Kidney glomerular epithelial cell (primary cell): ENCODE results near the gene KANSL1.
"Not testable (repeated sequence)": the region's sequence is repeated elsewhere in the genome, so short reads cannot be mapped to it uniquely, and the experiment has no call there.

Experiments
- DNase-seq: peaks from one replicate; lab custom pipeline; 2025; lab: John Stamatoyannopoulos, UW

KANSL1 gene

DNA sequence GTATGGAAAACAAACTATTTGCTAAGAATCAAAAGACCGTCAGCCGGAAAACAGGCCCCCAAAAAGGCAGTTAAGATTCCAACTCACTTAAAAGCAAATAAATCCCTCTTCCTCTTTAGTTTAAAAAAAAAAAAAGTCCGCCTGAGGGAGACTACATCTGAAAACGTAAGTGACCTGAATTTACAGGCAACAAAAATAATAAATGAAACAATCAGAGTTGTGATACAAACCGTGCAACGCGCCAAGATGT, 1.1 kb downstream of the KANSL1 start:
- no peak for DNase-seq

DNA sequence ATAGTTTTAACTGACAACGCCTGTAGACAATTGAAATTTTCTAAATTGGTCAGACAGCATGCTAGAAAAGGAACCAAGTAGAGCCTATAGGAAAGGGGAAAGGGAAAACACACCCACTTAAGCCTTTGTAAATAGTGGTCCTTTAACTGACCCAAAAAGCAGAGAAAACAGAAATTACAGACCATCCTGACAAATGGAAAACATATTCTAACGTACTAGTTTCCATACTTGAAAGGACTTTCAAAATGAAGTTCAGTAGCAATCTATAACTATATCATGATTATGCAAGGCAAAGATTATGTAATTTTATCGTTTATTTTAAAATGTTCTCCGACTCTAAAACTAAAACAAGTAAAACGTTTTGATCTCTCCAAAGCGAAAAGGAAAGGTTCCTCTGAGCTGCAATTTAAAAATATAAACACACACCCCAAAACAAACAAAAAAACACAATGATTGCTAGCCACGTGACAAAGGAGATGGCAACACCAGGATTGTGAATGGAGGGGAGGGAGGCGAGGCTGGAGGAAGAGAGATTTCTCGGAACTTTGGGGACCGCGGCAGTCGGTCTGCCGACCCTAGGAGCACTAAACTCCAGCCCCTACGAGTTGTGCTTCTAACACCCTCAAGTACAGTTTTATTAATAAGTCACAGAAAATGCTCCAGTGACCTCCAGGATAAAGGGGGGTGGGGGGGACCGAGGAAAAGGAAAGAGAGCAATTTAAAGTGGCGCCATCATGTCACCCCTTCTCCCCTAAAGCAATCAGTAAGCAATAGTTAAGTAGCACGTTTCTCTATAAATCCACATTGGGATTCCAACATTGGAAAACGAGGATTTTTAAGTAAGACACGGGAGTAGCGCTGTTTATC, 1.7 kb downstream of the KANSL1 start:
- DNase-seq, result peak; percentile 59

DNA sequence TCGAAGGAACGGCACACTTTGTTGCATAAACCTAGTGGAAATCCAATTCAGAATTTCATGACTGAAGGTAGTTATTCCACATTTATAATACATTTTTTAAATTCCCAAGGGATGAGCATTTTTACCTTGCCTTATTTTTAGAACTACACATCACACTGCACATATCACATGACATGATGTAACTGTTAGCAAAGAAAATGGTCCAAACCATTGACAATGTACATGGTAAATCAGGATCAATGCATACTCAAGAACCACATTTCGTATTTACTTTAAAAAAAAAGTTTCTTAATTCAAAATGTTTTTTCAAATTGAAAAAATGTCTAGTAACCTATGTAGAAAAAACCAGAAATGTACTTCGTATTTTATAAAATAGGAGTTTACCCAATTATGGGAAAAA, 2.5 kb downstream of the KANSL1 start:
- DNase-seq, result peak; percentile 34

DNA sequence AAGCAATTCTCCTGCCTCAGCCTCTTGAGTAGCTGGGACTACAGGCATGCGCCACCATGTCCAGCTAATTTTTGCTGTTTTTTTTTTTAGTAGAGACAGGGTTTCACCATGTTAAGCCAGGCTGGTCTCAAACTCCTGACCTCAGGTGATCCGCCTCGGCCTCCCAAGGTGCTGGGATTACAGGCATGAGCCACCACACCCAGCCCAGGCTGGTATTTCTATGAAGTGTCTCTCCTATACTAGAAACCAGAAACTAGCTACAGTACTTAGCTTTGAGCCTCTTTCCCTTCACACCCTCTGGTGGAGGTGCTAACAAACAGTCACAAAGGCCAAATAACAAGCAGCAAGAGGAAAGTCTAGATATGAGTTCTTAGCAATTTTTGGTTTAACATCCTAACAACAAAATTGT, 6.4 kb downstream of the KANSL1 start:
- DNase-seq, result peak; percentile 51

DNA sequence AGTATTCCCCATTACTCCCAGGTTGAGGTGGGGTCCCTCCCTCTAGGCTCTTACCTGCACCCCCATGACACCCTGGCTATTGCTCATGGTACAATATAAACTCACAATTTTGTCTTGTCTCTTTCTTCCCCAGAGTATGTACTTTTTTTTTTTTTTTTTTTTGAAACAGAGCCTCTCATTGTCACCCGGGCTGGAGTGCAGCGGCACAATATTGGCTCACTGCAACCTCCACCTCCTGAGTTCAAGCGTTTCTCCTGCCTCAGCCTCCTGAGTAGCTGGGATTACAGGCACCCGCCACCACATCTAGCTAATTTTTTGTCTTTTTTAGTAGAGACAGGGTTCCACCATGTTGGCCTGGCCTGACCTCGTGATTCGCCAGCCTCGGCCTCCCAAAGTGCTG, 8.5 kb downstream of the KANSL1 start:
- no peak for DNase-seq

DNA sequence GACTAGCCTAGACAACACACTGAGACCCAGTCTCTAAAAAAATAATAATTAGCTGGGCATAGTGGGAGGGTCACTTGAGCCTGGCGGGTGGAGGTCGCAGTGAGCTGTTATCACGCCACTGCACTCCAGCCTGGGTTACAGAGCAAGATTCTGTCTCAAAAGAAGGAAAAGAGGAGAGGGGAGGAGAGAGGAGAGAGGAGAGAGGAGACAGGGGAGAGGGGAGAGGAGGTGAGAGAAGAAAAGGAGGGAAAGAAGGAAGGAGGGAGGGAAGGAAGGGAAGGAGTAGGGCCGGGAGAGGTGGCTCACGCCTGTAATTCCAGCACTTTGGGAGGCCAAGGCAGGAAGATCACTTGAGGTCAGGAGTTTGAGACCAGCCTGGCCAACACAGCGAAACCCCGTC, 9.8 kb downstream of the KANSL1 start:
- DNase-seq, result not testable (repeated sequence)

DNA sequence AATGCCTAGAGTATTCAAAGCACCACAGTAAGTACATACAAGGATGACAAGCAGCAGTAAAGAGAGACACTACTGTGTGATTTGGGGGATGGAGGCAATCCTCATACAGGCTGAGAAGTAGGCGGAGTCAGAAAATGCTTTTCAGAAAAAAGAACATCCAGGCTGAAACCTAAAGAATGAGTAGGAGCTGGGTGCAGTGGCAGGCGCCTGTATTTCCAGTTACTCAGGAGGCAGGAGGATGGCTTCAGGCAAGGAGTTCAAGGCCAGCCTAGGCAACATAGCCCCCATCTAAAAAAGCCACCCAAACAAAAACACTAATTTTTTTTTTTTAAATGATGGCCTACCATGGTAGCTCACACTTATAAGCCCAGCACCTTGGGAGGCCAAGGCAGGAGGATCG, 10.3 kb downstream of the KANSL1 start:
- no peak for DNase-seq

DNA sequence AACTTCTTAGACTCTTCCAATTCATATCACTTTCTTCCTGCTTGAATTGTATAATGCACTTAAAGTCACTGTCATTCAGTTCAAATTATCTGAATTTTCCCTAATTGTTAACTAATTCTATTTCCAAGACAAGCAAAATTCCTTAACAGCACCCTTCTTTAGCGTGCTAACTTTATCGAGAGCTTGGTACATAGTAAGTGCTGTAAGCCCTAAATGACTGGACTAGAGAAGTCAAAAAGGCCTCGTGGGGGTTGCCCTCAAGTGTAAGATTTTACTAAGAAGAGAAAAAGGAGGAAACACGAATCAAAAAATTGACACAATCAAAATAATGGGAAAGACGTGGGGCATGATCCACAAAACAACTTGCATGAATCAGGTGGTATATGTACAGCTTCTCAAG, 11.3 kb downstream of the KANSL1 start:
- no peak for DNase-seq

DNA sequence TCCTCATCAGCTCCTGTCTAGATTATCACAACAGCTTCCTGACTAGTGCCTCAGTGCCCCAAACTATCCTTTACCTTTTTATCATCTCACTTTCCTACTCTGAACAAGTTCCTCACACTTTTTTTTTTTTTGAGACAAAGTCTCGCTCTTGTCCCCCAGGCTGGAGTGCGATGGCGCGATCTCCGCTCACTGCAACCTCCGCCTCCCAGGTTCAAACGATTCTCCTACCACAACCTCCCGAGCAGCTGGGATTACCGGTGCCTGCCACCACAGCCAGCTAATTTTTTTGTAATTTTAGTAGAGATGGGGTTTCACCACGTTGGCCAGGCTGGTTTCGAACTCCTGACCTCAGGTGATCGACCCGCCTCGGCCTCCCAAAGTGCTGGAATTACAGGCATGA, 11.9 kb downstream of the KANSL1 start:
- not testable (repeated sequence) for DNase-seq

DNA sequence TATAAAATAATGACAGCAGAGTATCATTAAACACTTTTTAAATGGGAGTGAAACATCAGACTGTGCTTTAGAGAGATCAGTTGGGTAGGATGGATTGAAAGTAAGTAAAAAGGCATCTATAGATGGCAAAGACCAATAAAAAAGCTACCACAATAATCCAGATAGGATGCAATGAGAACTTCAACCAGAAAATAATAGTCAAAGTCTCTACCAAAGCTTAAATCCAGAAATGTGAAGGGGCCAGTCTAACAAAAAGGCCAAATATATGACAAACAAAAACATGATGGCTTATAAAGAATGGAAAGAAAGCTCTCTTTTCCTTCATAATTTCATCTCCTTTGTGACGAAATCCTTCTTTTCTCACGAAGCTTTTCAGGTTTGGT, 12.3 kb downstream of the KANSL1 start:
- no peak for DNase-seq

DNA sequence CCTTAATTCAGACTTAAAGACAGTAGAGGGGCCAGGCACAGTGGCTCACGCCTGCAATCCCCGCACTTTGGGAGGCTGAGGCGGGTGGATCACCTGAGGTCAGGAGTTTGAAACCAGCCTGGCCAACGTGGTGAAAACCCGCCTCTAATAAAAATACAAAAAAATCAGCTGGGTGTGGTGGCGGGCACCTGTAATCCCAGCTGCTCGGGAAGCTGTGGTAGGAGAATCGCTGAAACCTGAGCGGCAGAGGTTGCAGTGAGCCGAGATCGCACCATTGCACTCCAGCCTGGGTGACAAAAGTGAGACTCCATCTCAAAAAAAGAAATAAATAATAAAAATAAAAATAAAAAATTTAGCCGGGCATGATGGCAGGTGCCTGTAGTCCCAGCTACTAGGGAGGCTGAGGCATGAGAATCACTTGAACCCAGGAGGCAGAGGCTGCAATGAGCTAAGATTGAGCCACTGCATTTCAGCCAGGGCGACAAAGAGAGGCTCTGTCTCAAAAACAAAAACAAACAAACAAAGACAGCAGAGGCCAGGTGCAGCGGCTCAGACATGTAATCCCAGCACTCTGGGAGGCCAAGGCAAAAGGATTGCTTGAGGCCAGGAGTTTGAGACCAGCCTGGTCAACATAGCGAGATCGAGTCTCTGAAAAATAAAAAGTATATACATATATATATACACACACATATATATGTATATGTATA, 12.9 kb downstream of the KANSL1 start:
- not testable (repeated sequence) for DNase-seq

DNA sequence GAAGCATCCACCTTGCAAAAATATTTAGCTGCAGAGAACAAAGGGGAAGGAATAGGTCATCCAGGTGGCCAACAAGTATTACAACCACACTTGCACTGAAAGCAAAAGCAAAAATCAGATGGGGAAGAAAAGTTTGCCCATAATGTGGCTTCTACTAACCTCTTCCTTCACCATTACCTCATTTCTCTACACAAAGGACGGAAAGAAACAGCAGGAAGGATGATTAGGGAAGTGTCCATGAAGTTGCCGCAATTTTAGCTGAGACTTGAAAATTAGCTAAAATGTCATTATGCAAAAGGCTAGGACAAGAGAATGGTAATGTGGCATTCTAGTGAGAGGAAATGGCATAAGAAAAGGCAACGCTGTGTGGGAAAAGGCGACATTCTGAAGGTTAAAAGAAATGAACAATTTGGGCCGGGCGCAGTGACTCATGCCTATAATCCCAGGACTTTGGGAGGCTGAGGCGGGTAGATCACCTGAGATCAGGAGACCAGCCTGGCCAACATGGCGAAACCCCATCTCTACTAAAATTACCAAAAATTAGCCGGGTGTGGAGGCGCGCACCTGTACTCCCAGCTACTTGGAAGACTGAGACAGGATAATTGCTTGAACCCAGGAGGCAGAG, 13.7 kb downstream of the KANSL1 start:
- DNase-seq, result no peak

DNA sequence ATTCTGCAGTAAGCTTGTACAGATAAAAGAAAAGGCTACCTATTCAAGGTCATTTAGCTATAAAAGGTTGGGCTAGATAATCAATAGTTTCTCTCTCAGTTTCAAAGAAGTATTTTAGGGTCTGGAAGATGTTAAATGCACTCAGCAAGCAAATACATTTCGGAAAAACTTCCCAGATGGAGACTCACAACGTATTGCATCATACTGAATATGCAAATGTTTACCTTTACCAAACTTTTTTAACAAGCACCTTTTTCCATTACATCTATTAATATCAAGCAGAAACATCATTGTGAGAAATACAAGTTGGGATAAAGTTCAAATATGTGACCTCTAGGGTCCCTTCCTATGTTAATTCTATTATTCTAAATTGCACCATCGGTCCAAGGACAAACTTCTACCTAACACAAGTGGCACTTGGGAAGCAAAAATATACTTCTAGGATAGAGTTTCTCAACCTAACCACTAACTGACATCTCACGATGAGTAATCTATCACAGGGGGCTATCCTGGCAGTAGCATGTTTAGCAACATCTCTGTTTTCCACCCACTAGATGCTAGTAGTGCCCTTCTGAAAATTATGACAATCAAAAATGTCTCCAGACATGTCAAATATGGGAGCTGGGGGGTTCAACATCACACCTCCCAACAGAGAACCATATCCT, 14.5 kb downstream of the KANSL1 start:
- DNase-seq, result peak; percentile 22

DNA sequence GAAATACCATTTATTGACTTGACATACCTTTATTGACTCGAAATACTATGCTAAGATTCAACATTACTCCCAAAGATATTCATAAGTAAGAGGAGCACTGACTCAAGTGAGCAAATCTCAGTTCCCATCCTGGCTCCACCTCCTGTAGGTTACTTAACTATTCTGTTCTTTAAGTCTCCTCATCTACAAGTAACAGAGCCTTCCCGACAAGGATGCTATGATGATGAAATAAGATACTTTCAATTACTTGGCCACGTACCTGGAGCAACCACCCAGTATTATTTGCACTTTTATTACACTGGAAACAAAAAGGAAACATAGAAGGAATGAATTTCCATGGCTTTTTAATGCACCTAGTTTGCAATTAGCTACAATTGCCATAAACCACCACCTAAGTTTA, 16.3 kb downstream of the KANSL1 start:
- DNase-seq, result no peak

DNA sequence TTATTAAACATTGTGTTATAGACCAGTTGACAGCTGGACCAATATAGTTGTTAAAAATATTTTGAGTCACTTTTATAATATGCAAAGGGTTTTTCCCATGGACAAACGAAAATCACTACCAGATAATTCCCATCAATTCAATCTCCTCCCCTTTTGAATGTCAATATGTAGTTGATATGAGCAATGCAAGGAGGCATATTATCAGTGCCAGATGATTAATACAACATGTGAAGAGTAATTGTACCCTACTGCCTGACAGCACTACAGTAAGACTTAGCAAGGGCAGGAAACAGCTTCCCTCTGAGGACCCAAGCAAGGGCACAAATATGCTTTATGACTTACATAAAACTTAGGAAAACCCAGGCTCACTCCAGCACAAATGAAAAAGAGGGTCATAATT, 17.3 kb downstream of the KANSL1 start:
- DNase-seq, result no peak

DNA sequence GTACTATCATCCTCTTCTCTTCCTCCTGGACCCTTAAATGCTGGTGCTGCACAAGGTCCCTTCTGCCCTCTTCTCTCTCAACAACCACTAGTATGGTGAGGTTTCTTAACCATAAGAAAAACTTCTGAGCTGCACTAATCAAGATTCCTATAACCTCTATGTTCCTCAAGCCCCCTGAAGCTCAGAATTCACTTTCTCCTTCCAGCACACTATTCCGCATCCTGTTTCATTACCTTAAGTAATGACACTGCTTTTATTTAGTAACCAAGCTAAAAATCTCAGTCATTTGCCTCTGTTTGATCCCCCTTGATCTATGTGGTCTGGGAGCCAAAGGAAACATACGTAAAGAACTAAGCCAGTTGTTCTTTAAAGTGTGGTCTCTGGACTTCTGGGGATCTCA, 20.1 kb downstream of the KANSL1 start:
- DNase-seq, result no peak

DNA sequence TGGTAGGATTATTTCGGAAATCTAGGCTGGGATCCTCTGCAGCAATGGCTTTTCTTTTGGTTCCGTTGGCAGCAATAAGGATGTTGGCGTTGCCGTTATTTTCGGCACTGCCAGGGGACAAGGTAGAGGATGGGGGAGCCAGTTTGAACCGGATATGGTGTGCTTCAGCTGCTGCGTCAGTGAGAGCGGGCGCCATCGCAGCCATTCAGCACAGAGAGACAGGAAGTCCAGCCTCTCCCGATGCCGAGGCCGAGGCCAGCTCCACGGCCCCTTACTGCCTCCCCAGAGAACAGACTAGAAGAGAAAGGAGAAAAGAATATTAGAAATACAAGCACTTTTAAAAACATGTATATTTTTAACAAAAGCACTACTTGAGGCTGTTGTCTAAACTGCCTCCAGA, 21.3 kb downstream of the KANSL1 start:
- DNase-seq, result no peak

DNA sequence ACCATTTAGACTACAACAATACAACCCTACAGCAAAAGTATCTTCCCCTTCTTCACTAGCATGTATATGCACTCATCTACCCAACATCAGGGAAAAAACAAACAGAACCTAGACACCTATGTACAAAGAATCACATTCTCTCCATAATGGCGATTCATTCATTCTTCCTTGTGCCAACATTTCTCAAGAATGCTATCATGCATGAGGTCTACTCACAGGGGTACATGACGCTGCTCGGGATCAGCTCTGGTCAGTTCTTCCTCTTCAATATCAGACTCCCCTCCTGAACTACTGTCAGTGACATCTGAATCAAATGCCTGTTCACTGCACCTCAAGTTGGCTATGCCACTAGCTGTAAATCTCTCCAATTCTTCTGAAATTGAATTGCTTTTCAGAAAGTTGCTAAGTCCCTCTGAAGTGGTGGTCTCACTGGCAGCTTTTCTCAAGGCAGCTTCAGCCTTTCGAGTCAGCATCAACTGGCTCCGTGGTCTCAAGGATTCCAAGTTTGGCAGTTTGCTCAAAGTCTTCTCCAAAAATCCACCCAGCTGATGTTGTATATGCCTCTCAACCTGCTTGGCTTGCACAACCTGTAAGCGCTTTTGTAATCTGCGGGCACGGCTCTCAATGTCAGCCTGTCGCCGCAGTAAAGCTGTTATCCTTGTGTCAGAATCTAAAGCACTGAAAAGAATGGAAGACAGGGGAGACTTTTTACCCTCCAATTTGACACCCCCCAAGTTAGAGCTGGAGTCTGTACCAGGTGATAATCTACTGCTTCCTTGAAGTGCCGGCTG, 22.4 kb downstream of the KANSL1 start:
- no peak for DNase-seq

DNA sequence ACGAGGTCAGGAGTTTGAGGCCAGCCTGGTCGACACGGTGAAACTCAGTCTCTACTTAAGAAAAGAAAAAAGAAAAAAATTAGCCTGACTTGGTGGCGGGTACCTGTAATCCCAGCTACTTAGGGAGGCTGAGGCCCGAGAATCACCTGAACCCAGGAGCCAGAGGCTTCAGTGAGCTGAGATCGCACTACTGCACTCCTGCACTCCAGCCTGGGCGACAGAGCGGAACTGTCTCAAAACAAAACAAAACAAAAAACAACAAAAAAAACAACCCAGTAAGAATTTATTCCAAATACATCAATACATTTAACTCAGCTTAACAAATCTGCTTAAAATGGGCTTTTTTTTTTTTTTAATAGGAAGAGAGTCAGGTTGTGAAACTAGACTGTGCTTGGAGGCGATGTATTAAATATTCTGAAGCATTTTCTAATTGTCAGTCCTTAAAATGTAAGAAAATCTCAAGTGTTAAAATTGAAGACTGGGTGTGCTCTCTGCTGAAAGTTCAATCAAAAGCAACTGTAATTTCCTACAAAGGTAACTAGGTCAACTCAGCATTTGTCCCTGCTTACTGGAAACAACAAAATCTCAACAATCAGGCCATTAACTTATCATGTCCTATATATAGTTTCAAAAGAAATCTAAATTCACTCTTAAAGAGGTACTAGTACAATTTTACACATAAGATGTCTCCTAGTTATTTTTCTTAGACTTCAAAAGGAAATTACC, 23.2 kb downstream of the KANSL1 start:
- no peak for DNase-seq

DNA sequence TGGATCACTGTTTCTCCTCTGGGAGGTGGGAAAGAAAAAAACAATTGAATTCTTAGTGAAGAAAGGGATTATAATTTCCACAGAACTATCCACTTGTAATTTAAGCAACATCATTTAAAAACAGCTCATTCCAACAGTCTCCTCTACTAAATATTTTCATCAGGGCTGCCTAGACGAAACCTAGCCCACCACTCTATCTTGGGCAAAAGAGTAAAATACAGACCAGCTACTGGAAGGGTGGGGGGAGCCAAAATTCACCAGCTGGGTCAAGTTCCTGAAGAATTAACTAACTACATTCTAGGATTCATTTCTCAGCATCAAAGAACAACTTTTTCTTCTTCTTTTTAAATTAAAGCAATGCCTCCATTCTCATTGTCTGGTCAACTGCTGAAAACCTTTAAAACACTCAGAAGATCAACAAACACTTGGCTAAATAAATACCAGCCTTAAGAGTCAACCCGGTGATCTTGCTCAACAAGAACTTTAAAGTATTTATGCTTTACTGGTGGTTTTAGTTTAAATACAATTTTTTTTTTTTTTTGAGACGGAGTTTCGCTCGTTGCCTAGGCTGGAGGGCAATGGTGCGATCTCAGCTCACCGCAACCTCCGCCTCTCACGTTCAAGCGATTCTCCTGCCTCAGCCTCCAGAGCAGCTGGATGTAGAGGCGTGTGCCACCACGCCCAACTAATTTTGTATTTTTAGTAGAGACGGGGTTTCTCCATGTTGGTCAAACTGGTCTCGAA, 25.2 kb downstream of the KANSL1 start:
- DNase-seq, result no peak

DNA sequence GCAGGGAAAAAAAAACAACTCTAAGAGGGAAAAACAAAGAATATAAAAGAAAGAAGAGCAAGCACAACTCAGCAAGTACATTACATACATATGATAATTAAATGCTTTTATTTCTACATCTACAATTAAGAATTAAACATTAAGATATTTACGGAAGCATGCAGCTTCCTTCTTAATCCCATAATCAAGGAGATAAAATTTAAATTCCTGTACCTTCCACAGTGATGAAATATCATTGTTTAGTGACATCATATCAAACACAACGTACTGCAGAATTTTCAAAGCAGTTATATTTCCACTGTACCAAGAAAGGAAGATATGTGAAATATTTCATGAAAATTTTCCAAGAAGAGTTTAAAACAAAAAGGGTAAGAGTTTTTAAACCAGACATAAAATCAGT, 26.0 kb downstream of the KANSL1 start:
- DNase-seq, result no peak
